NOMO-1 (cell line): ENCODE measurements around the gene SH2D7.

Experiments
- DNase-seq, 2 experiments: peaks; one replicate each; lab custom pipeline; 2025; ENCODE audit not compliant: unreplicated experiment in 2 of 2; lab: John Stamatoyannopoulos, UW

Gene SH2D7

GRCh38 chr15:78076231-78077052, 15.9 kb upstream of the SH2D7 start:
- no peak for DNase-seq

DNA sequence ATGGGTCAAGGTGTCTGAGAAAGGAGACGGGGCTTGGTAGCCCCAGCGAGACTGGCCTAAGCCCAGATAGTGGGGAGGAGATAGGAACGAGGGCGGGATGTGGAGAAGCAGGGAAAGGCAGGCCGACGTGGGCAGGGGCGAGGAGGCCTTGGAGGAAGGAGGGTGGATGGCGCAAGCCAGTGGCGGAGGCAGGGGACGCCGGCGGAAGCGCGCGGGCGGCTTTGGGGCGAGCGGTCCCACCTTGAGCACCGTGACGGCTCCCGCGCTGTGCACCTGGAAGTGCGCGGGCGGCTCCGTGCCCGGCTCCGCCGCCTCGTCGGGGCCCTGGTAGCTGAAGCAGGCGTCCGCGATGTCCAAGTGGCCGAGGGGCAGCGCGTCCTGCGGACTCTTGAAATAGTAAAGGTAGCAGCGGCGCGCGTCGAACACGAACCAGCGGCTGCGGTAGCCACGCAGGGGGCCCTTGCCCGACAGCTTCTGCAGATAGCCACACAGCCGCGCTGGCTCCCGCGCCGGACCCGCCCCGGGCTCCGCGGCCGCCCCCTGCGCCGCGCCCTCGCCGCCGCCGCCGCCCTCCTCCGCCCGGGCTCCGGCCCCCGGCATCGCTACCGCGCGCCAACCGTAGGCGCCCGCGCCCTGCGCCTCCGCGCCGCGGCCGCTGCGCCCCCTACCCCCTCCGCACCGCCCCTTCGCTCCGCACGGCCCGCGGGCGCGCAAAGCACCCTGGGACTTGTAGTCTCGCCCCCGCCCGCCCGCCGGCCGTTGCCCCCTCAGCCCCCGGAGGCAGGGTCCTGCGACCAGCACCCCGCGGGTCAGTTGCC, 15.1 kb upstream of the SH2D7 start, which contains the start of gene TBC1D2B:
Gene TBC1D2B, minus strand, starts transcription at position 659 of the 818 bp plus-strand sequence. Its CDS starts 59 bp downstream, at position 600.
- DNase-seq = peak; percentile 44 to 51

DNA sequence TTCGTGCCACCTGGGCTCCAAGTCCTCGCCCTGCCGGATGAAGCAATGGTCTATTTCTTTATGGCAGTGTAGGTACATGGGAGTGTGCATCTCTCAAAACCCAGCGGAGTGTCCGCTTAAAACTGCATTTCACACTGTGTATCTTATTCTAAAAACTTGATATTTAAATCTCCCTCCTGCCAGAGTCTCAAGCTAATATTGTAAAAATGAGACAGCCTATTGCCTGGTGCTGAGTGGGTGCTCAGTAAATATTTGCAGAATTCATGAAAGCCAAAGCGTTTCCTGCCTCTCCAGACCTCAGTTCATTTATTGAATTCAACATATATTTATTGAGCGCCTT, 14.5 kb upstream of the SH2D7 start:
- no peak for DNase-seq

DNA sequence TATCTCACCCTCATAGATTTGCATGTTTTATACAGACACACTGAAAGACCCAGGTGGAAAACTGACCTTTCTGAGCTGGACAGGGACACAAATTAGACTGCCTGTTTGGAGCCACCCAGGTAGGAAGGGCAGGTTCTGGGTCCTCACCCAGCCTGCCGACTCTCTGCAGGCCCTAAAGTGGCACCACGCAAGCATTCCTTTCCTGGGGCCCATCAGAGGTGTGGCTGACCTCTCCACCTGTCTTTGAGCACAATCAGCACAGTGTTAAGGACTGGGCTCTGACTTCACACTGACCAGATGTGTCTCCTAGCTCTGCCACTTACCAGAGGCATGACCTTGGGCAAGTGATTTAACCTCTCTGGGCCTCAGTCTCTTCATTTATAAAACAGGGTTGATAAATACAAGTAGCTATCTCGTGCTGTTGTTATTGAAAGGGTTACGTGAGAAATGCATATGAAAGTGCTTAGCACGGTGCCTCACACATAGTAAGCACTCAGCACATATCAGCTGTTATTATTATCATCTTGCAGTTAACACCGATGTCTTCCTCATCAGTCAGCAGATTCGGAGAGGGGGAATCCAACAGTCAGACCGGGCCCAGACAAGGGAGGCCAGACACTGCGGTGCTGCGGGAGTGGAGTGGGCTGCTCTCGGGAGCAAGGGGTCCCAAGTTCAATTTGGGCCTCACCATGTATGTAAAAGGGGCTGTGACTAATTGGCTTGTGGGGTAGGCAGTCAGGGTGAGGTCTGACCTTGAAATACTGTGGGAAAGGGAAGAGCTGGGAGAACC, 12.9 kb upstream of the SH2D7 start:
- no peak for DNase-seq

- no peak for DNase-seq
Measured at GRCh38 chr15:78080088-78080460, 12.3 kb upstream of the SH2D7 start.

- no peak for DNase-seq
Measured at GRCh38 chr15:78082106-78082742, 10.1 kb upstream of the SH2D7 start.

GRCh38 chr15:78082743-78083110, 9.6 kb upstream of the SH2D7 start:
- no peak for DNase-seq

DNA sequence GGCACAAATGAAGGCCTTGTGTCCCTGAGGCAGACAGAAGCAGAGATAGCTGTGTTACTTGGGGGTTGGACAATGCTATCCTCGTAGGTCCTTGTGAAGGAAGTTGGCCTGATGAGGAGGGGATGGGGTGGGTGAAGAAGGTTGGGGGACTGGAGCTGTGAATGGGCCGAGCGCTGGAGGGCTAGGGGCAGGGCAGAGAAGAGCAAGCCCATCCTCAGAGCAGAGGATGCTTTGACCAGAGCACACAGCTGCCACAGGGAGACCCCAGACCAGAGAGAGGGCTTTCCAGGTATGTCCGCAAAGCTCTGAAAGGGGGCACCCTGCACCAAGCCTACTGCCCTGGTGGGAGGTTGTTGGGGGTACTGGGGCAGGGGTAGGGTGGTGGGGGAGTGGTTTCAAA, 9.2 kb upstream of the SH2D7 start:
- no peak for DNase-seq

DNA sequence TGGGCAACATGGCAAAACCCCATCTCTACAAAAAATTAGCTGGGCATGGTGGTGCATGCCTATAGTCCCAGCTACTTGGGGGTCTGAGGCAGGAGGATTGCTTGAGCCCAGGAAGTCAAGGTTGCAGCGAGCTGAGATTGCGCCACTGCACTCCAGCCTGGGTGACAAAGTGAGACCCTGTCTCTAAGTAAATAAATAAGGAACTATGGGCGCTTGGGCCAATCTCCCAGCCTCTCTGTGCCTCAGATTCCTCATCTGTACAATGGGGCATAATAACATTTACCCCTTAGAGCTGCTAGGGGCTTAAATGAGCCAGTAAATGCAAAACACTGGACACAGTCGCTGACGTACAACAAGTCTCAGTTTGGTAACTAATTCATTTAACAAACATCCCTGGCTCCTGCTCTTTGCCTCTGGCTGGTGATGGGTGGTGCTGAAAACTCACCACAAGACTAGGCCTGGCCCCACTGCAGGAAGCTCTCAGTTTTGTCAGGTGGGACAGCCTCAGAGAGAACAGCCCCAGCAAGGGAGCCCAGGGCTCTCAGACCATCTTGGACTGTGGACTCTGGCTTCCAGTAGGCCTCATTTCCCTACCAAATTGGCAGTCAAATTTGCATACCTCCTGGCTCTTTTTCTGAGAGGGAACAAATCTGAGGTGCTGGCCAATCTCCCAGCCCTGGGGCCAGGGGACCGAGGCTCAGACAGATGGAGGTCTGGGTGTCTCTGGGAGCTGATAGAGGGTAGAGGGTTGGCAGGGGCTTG, 8.5 kb upstream of the SH2D7 start:
- no peak for DNase-seq

DNA sequence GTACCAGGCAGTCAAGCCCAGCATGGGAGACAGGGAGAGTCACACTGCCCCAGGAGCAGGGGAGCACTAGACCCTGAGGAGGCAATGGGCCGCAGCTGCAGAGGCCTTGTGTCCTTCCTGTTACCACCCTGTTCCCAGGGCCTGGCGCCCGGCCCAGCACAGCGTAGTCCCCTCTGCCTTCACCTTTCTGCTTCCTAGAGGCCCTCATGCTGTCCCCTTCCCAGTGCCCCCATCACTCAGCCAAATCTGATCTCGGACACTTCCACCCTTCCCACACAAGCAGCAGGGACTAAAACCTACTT, 8.0 kb upstream of the SH2D7 start:
- DNase-seq = no peak

GRCh38 chr15:78085928-78086327, 6.4 kb upstream of the SH2D7 start:
- DNase-seq = no peak

- DNase-seq = peak; percentile 64 to 83
Measured at GRCh38 chr15:78087951-78088772, 4.2 kb upstream of the SH2D7 start.

DNA sequence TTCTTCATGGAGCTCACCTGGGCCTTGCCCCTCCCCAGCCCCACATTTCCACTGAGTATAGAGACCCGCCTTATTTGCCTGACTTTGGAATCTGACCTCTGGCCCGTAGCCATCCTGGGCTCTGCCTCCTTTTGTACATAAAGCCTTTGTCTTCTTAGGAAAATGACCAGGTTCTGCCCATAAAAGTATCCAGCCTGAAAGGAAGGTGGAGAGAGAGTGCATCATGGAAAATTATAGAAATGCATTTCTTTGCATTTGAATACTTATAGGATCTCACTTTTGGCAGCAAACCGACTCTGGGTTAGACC, 3.6 kb upstream of the SH2D7 start:
- DNase-seq = no peak

- no peak for DNase-seq
Measured at GRCh38 chr15:78090422-78091063, 1.8 kb upstream of the SH2D7 start.

DNA sequence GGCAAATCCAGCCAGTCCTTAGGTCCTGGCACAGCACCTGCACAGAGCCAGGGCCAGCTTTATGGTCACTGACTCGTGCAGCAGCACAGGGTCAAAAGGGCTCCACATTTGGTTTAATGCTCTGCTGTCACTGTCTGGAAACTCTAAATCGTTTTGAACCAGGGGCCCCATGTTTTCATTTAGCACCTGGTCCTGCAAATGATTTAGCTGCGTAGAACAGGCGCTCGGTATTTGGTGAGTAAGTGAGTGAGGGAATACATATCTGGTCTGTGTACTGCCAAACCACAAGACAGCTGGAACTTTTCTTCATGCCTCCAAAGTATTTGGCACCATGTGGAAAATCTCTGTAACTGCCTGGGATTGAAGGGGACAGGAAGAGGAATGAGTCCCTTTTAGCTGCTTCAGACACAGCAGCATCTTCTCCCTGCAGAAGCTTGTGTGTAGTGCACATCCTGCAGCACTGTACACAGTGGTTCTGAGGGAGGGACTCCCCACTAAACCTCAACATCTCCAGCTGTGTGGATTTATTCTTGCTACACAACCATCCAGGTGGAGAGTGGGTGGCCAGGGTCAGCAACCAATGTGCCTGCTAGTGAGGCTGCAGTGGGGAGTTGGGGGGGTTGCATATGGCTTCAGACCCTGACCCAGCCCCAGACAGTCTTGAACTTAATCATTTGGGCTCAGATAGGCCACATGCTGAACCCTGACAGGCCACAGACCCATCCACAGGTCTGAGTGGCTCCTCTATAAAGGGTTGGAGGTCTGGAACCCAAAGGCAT, 1.1 kb downstream of the SH2D7 start:
- DNase-seq = no peak

- DNase-seq = no peak
Measured at GRCh38 chr15:78097667-78098066, 5.3 kb downstream of the SH2D7 start.

- no peak for DNase-seq
Measured at GRCh38 chr15:78098131-78098755, 5.9 kb downstream of the SH2D7 start.

DNA sequence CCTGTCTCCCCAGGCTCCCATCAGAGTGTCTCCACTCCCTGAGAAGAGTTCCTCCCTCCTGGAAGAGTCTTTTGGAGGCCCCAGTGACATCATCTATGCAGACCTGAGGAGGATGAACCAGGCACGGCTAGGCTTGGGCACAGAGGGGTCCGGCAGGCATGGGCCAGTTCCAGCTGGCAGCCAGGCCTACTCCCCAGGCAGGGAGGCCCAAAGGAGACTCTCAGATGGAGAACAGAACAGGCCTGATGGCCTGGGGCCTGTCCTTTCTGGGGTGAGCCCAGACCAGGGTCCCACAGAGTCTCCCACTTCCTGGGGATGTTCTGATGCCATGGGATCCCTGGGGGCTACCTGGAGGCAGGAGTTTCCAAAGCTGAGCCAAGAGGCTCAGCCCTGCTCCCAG, 8.5 kb downstream of the SH2D7 start:
- no peak for DNase-seq
